Vagina (tissue), 2 donors: ENCODE measurements around the gene CCDC102B.

Experiments used
- POLR2AphosphoS5 ChIP-seq, 2 donors: sonication (generic); formaldehyde crosslinking; IDR thresholded peaks; one replicate each; pipeline ENCODE4 v1.9.0; 2017; ENCODE audit warnings: antibody characterized with exemption in 2 of 2, mild to moderate bottlenecking in 2 of 2, low read depth in 1 of 2; ENCODE audit not compliant: insufficient read depth in 1 of 2
- TF ChIP-seq, protein P1 (sequence below), 3 experiments: fragments of 450-650 bp in 2 of 3; fragments of 200-600 bp in 1 of 3; sonication (generic) in 1 of 3; IDR thresholded peaks; one replicate each; pipeline ENCODE4 v1.5.1; 2017 to 2019; ENCODE audit warnings: antibody characterized with exemption in 3 of 3, mild to moderate bottlenecking in 2 of 3, moderate library complexity in 2 of 3

DNA sequence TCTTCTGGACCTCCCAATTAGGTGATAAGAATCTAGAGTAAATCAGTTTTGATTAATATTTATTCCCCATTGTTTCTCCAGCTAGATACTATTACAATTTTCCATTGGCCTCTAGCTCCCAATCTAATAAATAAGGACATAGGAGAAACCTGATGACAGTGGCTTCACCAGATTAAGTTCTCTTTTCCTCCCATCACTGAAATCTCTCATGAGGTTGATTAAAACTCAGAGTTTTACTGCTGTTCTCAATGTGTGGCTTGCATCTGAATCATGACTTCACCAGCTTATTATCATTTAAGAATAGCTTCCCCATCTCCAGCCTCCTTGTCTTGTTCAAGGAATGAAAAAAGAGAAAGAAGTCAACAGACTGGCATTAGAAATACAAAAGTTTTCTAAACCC lies 3.9 kb upstream of the CCDC102B start:
- TF ChIP-seq, protein P1, sequence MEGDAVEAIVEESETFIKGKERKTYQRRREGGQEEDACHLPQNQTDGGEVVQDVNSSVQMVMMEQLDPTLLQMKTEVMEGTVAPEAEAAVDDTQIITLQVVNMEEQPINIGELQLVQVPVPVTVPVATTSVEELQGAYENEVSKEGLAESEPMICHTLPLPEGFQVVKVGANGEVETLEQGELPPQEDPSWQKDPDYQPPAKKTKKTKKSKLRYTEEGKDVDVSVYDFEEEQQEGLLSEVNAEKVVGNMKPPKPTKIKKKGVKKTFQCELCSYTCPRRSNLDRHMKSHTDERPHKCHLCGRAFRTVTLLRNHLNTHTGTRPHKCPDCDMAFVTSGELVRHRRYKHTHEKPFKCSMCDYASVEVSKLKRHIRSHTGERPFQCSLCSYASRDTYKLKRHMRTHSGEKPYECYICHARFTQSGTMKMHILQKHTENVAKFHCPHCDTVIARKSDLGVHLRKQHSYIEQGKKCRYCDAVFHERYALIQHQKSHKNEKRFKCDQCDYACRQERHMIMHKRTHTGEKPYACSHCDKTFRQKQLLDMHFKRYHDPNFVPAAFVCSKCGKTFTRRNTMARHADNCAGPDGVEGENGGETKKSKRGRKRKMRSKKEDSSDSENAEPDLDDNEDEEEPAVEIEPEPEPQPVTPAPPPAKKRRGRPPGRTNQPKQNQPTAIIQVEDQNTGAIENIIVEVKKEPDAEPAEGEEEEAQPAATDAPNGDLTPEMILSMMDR (IDR thresholded peaks at IDR 0.05), result no peak
- TF ChIP-seq POLR2AphosphoS5 (IDR thresholded peaks at IDR 0.05; ENCODE audit: insufficient read depth in 1 of 2, low read depth in 1 of 2), result no peak
